Prostate gland (tissue), 2 donors: Measurements from ENCODE around the gene CHCHD10. TPM values are rescaled to one million over a fixed set of nuclear protein-coding genes. Genes with fewer than 3 reads are reported as not detected.

Experiments
- DNase-seq: peaks from one replicate; pipeline ENCODE4 v3.0.0-alpha.2; 2019; ENCODE audit warnings: low spot score
- H3K27ac ChIP-seq, 2 donors: fragments of 200-600 bp; sonication (generic); 2 replicates each; pipeline ENCODE4 v1.5.1; 2017 to 2019
- H3K27me3 ChIP-seq: fragments of 200-600 bp; sonication (generic); replicated peaks from 2 replicates; pipeline ENCODE4 v1.5.1; 2019; ENCODE audit not compliant: insufficient read depth
- H3K36me3 ChIP-seq, 2 donors: fragments of 200-600 bp; sonication (generic); 1 replicate in 1 of 2; 2 replicates in 1 of 2; pipeline versions ENCODE4 v1.5.1 to v1.8.1; 2017 to 2019
- H3K4me1 ChIP-seq: fragments of 200-600 bp; sonication (generic); replicated peaks from 2 replicates; pipeline ENCODE4 v1.5.1; 2019
- H3K4me3 ChIP-seq, 2 donors: fragments of 200-600 bp; sonication (generic); 2 replicates each; pipeline ENCODE4 v1.5.1; 2017 to 2019
- H3K9me3 ChIP-seq: fragments of 200-600 bp; sonication (generic); 2 replicates; pipeline ENCODE4 v1.5.1; 2017
- CTCF ChIP-seq, 4 experiments: fragments of 200-600 bp in 2 of 4; fragments of 450-650 bp in 2 of 4; sonication (generic) in 2 of 4; IDR thresholded peaks; 1 replicate in 3 of 4; 2 replicates in 1 of 4; pipeline ENCODE4 v1.5.1; 2016 to 2019; ENCODE audit warnings: antibody characterized with exemption in 4 of 4, mild to moderate bottlenecking in 2 of 4, moderate library complexity in 2 of 4
- POLR2A ChIP-seq: fragments of 450-650 bp; IDR thresholded peaks from one replicate; pipeline ENCODE4 v1.6.1; 2016; ENCODE audit warnings: antibody characterized with exemption, mild to moderate bottlenecking
- POLR2AphosphoS5 ChIP-seq: sonication (generic); formaldehyde crosslinking; IDR thresholded peaks from one replicate; pipeline ENCODE4 v1.6.1; 2017; ENCODE audit warnings: antibody characterized with exemption
- WGBS: methylation state at CpG from one replicate; pipeline ENCODE4 v1.1.5; 2018; 5-methylcytosine and 5-hydroxymethylcytosine counted together
- intact Hi-C: fragments of 100-400 bp; cut with DNase I; formaldehyde crosslinking; loops from one replicate; pipeline ENCODE4 v1.14.2; 2022
- total RNA-seq, 2 donors: library from RNA; depleted of rRNA; stranded (reverse); fragments of >200 nt; gene quantifications; one replicate each; pipeline ENCODE4 v1.1.0, GENCODE V29; 2016

Gene CHCHD10
- total RNA-seq, 2 donors from 2014 or later, result 17.3 to 59.3 TPM

- 73% methylated on average over 8 of the region's 8 CpGs for WGBS
- no peak for DNase-seq
- intact Hi-C loops, result no loop called here
- no peaks in the 10 kb centered on the region for H3K36me3 ChIP-seq
- H3K4me3 ChIP-seq, result no peak overlapping the region
- TF ChIP-seq CTCF (IDR thresholded peaks at IDR 0.05) (no peak), POLR2A (no peak), POLR2AphosphoS5 (no peak)
- no peaks in the 10 kb centered on the region for H3K9me3 ChIP-seq
- no peak overlapping the region for H3K27ac ChIP-seq
- peaks cover 2% of the 10 kb centered on the region for H3K4me1 ChIP-seq
- no peaks in the 10 kb centered on the region for H3K27me3 ChIP-seq
Observed at GRCh38 chr22:23755711-23756110, 12.1 kb downstream of the CHCHD10 start.

GRCh38 chr22:23754980-23755636 is 12.7 kb downstream of the CHCHD10 start:
- Histone ChIP-seq H3K4me3 (no peak overlapping the region), H3K36me3 (no peaks in the 10 kb centered on the region), H3K4me1 (peaks cover 2% of the 10 kb centered on the region), H3K27ac (no peak overlapping the region), H3K9me3 (no peaks in the 10 kb centered on the region), H3K27me3 (no peaks in the 10 kb centered on the region)
- intact Hi-C loops, result no loop called here
- WGBS, result 60% methylated on average over 6 of the region's 6 CpGs
- DNase-seq, result no peak
- TF ChIP-seq POLR2A (no peak), POLR2AphosphoS5 (no peak), CTCF (IDR thresholded peaks at IDR 0.05) (no peak)

GRCh38 chr22:23754220-23754919 is 13.4 kb downstream of the CHCHD10 start, which contains the start of gene VPREB3:
TSS of gene VPREB3 (minus strand) at chr22:23754425. CDS start at chr22:23754363, 62 bp downstream.
- no peaks in the 10 kb centered on the region for H3K27me3 ChIP-seq
- TF ChIP-seq CTCF (IDR thresholded peaks at IDR 0.05) (no peak), POLR2A (no peak), POLR2AphosphoS5 (no peak)
- H3K9me3 ChIP-seq, result no peaks in the 10 kb centered on the region
- H3K4me3 ChIP-seq, result no peak within 1 kb of the TSS
- DNase-seq, result no peak
- H3K36me3 ChIP-seq, result no peaks in the 10 kb centered on the region
- 94% methylated on average over 14 of the region's 14 CpGs for WGBS
- intact Hi-C loops, result no loop called here
- H3K4me1 ChIP-seq, result peaks cover 2% of the 10 kb centered on the region
- H3K27ac ChIP-seq, result no peak within 1 kb of the TSS

- Histone ChIP-seq H3K4me1 (peaks cover 2% of the 10 kb centered on the region), H3K4me3 (no peak overlapping the region), H3K27me3 (no peaks in the 10 kb centered on the region), H3K36me3 (no peaks in the 10 kb centered on the region), H3K9me3 (no peaks in the 10 kb centered on the region), H3K27ac (no peak overlapping the region)
- intact Hi-C loops, result no loop called here
- WGBS, result 82% methylated on average over 2 of the region's 2 CpGs
- no peak for DNase-seq
- TF ChIP-seq CTCF (IDR thresholded peaks at IDR 0.05) (no peak), POLR2A (no peak)
Observed at GRCh38 chr22:23753385-23753784, 14.4 kb downstream of the CHCHD10 start.

- H3K27ac ChIP-seq, result no peak overlapping the region
- DNase-seq, result no peak
- H3K4me3 ChIP-seq, result no peak overlapping the region
- intact Hi-C loops, result no loop called here
- peaks cover 2% of the 10 kb centered on the region for H3K4me1 ChIP-seq
- whole genome bisulfite sequencing, result 95% methylated on average over 16 of the region's 16 CpGs
- H3K36me3 ChIP-seq, result no peaks in the 10 kb centered on the region
- no peaks in the 10 kb centered on the region for H3K9me3 ChIP-seq
- TF ChIP-seq POLR2A, result no peak
- TF ChIP-seq CTCF (IDR thresholded peaks at IDR 0.05), result no peak
- no peak for TF ChIP-seq POLR2AphosphoS5
- H3K27me3 ChIP-seq, result no peaks in the 10 kb centered on the region
Observed at GRCh38 chr22:23752750-23753149, 15.0 kb downstream of the CHCHD10 start.
